ENCODE measurements around the gene GPR35.

- TF ChIP-seq CTCF (IDR thresholded peaks at IDR 0.05) = no peak
- no peak for TF ChIP-seq TCF7L2 (IDR thresholded peaks at IDR 0.05; ENCODE audit: low read depth, low read length)
- no peak for TF ChIP-seq SIN3A (IDR thresholded peaks at IDR 0.05; ENCODE audit: borderline replicate concordance, insufficient read depth, low read depth, low read length)
Observed at GRCh38 chr2:240630771-240631547, 5.7 kb downstream of the GPR35 start.

Data from Panc1 (cell line).